GM23338 (cell line): ENCODE data around the gene FBXL20. TPM values are rescaled to one million over a fixed set of nuclear protein-coding genes. Genes with fewer than 3 reads are reported as not detected.

Experiments
- ATAC-seq: fragments of 200-7000 bp; cut with Tn5 transposase; 3 replicates; pipeline ENCODE4 v1.9.1; 2020
- DNase-seq: peaks from one replicate; pipeline ENCODE4 v3.0.0-alpha.2; 2015; ENCODE audit warnings: low spot score
- H2AFZ ChIP-seq: fragments of 200-600 bp; sonication (generic); 2 replicates; pipeline ENCODE4 v1.8.0; 2016; ENCODE audit warnings: antibody characterized with exemption, mild to moderate bottlenecking, moderate library complexity
- H3F3A ChIP-seq: fragments of 200-600 bp; sonication (generic); replicated peaks from 2 replicates; pipeline ENCODE4 v1.8.0; 2017; ENCODE audit warnings: antibody characterized with exemption, mixed run types, low read depth
- H3K27ac ChIP-seq: fragments of 200-600 bp; sonication (generic); 2 replicates; pipeline ENCODE4 v1.6.1; 2016; ENCODE audit warnings: low read depth
- H3K27me3 ChIP-seq: fragments of 200-600 bp; sonication (generic); 2 replicates; pipeline ENCODE4 v1.8.0; 2016; ENCODE audit warnings: mild to moderate bottlenecking, mixed run types, moderate library complexity; ENCODE audit not compliant: insufficient read depth
- H3K36me3 ChIP-seq: fragments of 200-600 bp; sonication (generic); 2 replicates; pipeline ENCODE4 v1.8.0; 2016; ENCODE audit warnings: mild to moderate bottlenecking; ENCODE audit not compliant: insufficient read depth
- H3K4me1 ChIP-seq: fragments of 200-600 bp; sonication (generic); 2 replicates; pipeline ENCODE4 v1.8.0; 2016; ENCODE audit warnings: mild to moderate bottlenecking, moderate library complexity; ENCODE audit not compliant: insufficient read depth
- H3K4me2 ChIP-seq: fragments of 200-600 bp; sonication (generic); 2 replicates; pipeline ENCODE4 v1.7.1; 2017; ENCODE audit warnings: mixed run types
- H3K4me3 ChIP-seq: fragments of 200-600 bp; sonication (generic); 2 replicates; pipeline ENCODE4 v1.6.1; 2016; ENCODE audit warnings: mixed run types
- H3K79me2 ChIP-seq: fragments of 200-600 bp; sonication (generic); replicated peaks from 2 replicates; pipeline ENCODE4 v1.8.0; 2017; ENCODE audit warnings: mild to moderate bottlenecking; ENCODE audit not compliant: insufficient read depth
- H3K9me2 ChIP-seq: fragments of 200-600 bp; sonication (generic); 2 replicates; pipeline ENCODE4 v1.8.0; 2017; ENCODE audit not compliant: insufficient read depth
- H4K20me1 ChIP-seq: fragments of 200-600 bp; sonication (generic); replicated peaks from 2 replicates; pipeline ENCODE4 v1.8.0; 2017; ENCODE audit warnings: mild to moderate bottlenecking; ENCODE audit not compliant: insufficient read depth
- H3K27ac Mint-ChIP-seq: 2 replicates; pipeline ENCODE4 v1.8.0; 2020; ENCODE audit warnings: inconsistent platforms, mild to moderate bottlenecking, moderate library complexity, mixed read lengths
- H3K27me3 Mint-ChIP-seq: 3 replicates; pipeline ENCODE4 v1.8.0; 2022; ENCODE audit warnings: low read depth, mild to moderate bottlenecking, moderate library complexity, mixed read lengths, inconsistent platforms; ENCODE audit not compliant: insufficient read depth, poor library complexity
- H3K36me3 Mint-ChIP-seq: 3 replicates; pipeline ENCODE4 v1.8.0; 2021; ENCODE audit warnings: low read depth, mild to moderate bottlenecking, inconsistent platforms, moderate library complexity, mixed read lengths
- H3K4me1 Mint-ChIP-seq: 3 replicates; pipeline ENCODE4 v1.8.0; 2020; ENCODE audit warnings: mild to moderate bottlenecking, inconsistent platforms, mixed read lengths
- H3K4me3 Mint-ChIP-seq: 3 replicates; pipeline ENCODE4 v1.8.0; 2021; ENCODE audit warnings: moderate library complexity, mild to moderate bottlenecking, inconsistent platforms, mixed read lengths
- H3K9me3 Mint-ChIP-seq: 3 replicates; pipeline ENCODE4 v1.8.0; 2020; ENCODE audit warnings: moderate library complexity, mild to moderate bottlenecking, inconsistent platforms, mixed read lengths
- CREB1 ChIP-seq: fragments of 250-450 bp; sonication (Bioruptor Pico); IDR thresholded peaks from 2 replicates; pipeline ENCODE4 v1.5.0; 2020; ENCODE audit warnings: low read depth, mild to moderate bottlenecking, moderate library complexity
- ETS1 ChIP-seq: IDR thresholded peaks from 2 replicates; pipeline ENCODE4 v1.6.1; 2016; ENCODE audit warnings: antibody characterized with exemption
- EZH2phosphoT487 ChIP-seq: fragments of 200-600 bp; sonication (generic); IDR thresholded peaks from one replicate; pipeline ENCODE4 v1.8.1; 2018; ENCODE audit warnings: antibody characterized with exemption; ENCODE audit not compliant: unreplicated experiment
- NANOG ChIP-seq: IDR thresholded peaks from 2 replicates; pipeline ENCODE4 v1.6.1; 2016; ENCODE audit warnings: antibody characterized with exemption, borderline replicate concordance
- POLR2AphosphoS5 ChIP-seq: IDR thresholded peaks from 2 replicates; pipeline ENCODE4 v1.6.1; 2016; ENCODE audit warnings: antibody characterized with exemption, low read depth
- STAT1 ChIP-seq: IDR thresholded peaks from one replicate; pipeline ENCODE4 v1.6.1; 2016; ENCODE audit warnings: antibody characterized with exemption; ENCODE audit not compliant: unreplicated experiment
- ZNF114 ChIP-seq: fragments of 250-450 bp; sonication (Bioruptor Pico); IDR thresholded peaks from 2 replicates; pipeline ENCODE4 v1.5.0; 2020; ENCODE audit warnings: mild to moderate bottlenecking, moderate library complexity
- polyA plus RNA-seq: library from polyadenylated mRNA; unstranded; fragments of >200 nt; fragmentation: Nextera tagmentation; extraction: Ambion mirVana; gene quantifications from 2 replicates; pipeline ENCODE4 v1.2.1, GENCODE V29; 2016
- total RNA-seq: library from RNA; depleted of rRNA; stranded (reverse); fragments of >200 nt; shearing (Covaris generic); gene quantifications from 2 replicates; pipeline ENCODE4 v1.2.3, GENCODE V29; 2014
- TF ChIP-seq, protein P1 (sequence below): fragments of 250-450 bp; sonication (Bioruptor Pico); IDR thresholded peaks from 2 replicates; pipeline ENCODE4 v1.5.0; 2020; ENCODE audit warnings: mild to moderate bottlenecking, moderate library complexity

The FBXL20 gene
- total and polyA plus RNA-seq, 2 experiments from 2014 or later, result 2.9 to 6.9 TPM

GRCh38 chr17:39450051-39450450 lies 48.6 kb upstream of the FBXL20 start (continued):
- TF ChIP-seq ETS1, result no peak

DNA sequence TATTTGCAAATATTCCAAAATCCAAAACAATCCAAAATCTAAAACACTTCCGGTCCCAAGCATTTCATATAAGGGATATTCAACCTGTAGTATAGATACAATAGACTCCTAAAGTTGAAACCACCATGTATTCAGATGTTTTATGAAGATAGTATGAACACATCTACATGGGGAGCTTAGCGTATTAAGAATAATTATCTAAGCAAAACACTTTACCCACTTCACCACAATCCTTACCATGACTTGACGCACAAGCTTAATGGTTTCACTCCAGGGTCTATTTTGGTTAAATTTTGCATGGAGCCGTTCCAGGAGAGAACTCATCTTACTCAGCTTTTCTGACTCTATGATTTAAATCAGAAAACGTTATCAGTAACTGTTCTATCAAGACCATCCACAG lies 46.1 kb upstream of the FBXL20 start:
- Histone ChIP-seq H3K27me3 (no peaks in the 10 kb centered on the region), H3K27ac (no peak overlapping the region), H3K36me3 (peaks cover 42% of the 10 kb centered on the region), H2AFZ (no peak overlapping the region), H3K79me2 (peaks cover 56% of the 10 kb centered on the region), H3F3A (peaks cover 9% of the 10 kb centered on the region; the same call in 1 of the 2 replicates), H3K4me3 (no peak overlapping the region), H3K4me1 (peaks cover 5% of the 10 kb centered on the region), H3K9me2 (no peaks in the 10 kb centered on the region), H4K20me1 (peaks cover 22% of the 10 kb centered on the region), H3K4me2 (no peak overlapping the region)
- no peak overlapping the region for H3K27ac Mint-ChIP-seq
- H3K36me3 Mint-ChIP-seq, result peaks cover 54% of the 10 kb centered on the region
- H3K27me3 Mint-ChIP-seq, result peaks cover 16% of the 10 kb centered on the region
- no peak overlapping the region for H3K4me3 Mint-ChIP-seq
- H3K9me3 Mint-ChIP-seq, result no peaks in the 10 kb centered on the region
- TF ChIP-seq CREB1 (CRISPR knock-in tag) (no peak), POLR2AphosphoS5 (no peak), ETS1 (no peak), NANOG (no peak)
- no peak for ATAC-seq
- DNase-seq, result no peak
- peaks cover 5% of the 10 kb centered on the region for H3K4me1 Mint-ChIP-seq

GRCh38 chr17:39443326-39443725 lies 41.9 kb upstream of the FBXL20 start:
- Histone ChIP-seq H3K9me2 (no peaks in the 10 kb centered on the region), H4K20me1 (peaks cover 20% of the 10 kb centered on the region), H3K36me3 (peaks cover 57% of the 10 kb centered on the region), H3K27ac (no peak overlapping the region), H3F3A (0 out of 2 replicates have a peak, but pooled peaks cover 5% of the 10 kb centered on the region), H3K27me3 (no peaks in the 10 kb centered on the region), H3K4me1 (no peaks in the 10 kb centered on the region), H3K79me2 (peaks cover 37% of the 10 kb centered on the region), H3K4me3 (no peak overlapping the region), H2AFZ (no peak overlapping the region), H3K4me2 (no peak overlapping the region)
- DNase-seq (no peak), ATAC-seq (no peak)
- Mint-ChIP-seq H3K36me3 (peaks cover 82% of the 10 kb centered on the region), H3K4me1 (no peaks in the 10 kb centered on the region), H3K27me3 (peaks cover 6% of the 10 kb centered on the region), H3K4me3 (no peak overlapping the region), H3K9me3 (no peaks in the 10 kb centered on the region), H3K27ac (no peak overlapping the region)
- TF ChIP-seq EZH2phosphoT487, result no peak
- no peak for TF ChIP-seq ZNF114 (CRISPR knock-in tag)
- TF ChIP-seq, protein P1, sequence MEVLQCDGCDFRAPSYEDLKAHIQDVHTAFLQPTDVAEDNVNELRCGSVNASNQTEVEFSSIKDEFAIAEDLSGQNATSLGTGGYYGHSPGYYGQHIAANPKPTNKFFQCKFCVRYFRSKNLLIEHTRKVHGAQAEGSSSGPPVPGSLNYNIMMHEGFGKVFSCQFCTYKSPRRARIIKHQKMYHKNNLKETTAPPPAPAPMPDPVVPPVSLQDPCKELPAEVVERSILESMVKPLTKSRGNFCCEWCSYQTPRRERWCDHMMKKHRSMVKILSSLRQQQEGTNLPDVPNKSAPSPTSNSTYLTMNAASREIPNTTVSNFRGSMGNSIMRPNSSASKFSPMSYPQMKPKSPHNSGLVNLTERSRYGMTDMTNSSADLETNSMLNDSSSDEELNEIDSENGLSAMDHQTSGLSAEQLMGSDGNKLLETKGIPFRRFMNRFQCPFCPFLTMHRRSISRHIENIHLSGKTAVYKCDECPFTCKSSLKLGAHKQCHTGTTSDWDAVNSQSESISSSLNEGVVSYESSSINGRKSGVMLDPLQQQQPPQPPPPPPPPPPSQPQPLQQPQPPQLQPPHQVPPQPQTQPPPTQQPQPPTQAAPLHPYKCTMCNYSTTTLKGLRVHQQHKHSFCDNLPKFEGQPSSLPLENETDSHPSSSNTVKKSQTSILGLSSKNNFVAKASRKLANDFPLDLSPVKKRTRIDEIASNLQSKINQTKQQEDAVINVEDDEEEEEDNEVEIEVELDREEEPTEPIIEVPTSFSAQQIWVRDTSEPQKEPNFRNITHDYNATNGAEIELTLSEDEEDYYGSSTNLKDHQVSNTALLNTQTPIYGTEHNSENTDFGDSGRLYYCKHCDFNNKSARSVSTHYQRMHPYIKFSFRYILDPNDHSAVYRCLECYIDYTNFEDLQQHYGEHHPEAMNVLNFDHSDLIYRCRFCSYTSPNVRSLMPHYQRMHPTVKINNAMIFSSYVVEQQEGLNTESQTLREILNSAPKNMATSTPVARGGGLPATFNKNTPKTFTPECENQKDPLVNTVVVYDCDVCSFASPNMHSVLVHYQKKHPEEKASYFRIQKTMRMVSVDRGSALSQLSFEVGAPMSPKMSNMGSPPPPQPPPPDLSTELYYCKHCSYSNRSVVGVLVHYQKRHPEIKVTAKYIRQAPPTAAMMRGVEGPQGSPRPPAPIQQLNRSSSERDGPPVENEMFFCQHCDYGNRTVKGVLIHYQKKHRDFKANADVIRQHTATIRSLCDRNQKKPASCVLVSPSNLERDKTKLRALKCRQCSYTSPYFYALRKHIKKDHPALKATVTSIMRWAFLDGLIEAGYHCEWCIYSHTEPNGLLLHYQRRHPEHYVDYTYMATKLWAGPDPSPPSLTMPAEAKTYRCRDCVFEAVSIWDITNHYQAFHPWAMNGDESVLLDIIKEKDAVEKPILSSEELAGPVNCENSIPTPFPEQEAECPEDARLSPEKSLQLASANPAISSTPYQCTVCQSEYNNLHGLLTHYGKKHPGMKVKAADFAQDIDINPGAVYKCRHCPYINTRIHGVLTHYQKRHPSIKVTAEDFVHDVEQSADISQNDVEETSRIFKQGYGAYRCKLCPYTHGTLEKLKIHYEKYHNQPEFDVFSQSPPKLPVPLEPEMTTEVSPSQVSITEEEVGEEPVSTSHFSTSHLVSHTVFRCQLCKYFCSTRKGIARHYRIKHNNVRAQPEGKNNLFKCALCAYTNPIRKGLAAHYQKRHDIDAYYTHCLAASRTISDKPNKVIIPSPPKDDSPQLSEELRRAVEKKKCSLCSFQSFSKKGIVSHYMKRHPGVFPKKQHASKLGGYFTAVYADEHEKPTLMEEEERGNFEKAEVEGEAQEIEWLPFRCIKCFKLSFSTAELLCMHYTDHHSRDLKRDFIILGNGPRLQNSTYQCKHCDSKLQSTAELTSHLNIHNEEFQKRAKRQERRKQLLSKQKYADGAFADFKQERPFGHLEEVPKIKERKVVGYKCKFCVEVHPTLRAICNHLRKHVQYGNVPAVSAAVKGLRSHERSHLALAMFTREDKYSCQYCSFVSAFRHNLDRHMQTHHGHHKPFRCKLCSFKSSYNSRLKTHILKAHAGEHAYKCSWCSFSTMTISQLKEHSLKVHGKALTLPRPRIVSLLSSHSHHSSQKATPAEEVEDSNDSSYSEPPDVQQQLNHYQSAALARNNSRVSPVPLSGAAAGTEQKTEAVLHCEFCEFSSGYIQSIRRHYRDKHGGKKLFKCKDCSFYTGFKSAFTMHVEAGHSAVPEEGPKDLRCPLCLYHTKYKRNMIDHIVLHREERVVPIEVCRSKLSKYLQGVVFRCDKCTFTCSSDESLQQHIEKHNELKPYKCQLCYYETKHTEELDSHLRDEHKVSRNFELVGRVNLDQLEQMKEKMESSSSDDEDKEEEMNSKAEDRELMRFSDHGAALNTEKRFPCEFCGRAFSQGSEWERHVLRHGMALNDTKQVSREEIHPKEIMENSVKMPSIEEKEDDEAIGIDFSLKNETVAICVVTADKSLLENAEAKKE, result no peak
- no peak for TF ChIP-seq ETS1
- TF ChIP-seq POLR2AphosphoS5, result no peak
- no peak for TF ChIP-seq STAT1
- TF ChIP-seq CREB1 (CRISPR knock-in tag), result no peak
